HT-29 (cell line): ENCODE results near the gene TARS2. TPM values are rescaled to one million over a fixed set of nuclear protein-coding genes. Genes with fewer than 3 reads are reported as not detected.
A peak's percentile ranks its signal among the peaks of the same experiment; 100 is the strongest.

ENCODE experiments used
- DNase-seq: peaks from one replicate; pipeline ENCODE4 v3.0.0-alpha.2; 2015; ENCODE audit warnings: low spot score
- total RNA-seq: library from RNA; depleted of rRNA; stranded (reverse); fragments of >200 nt; shearing (Covaris generic); gene quantifications from 2 replicates; pipeline ENCODE4 v1.2.3, GENCODE V29; 2014

TARS2 gene
- total RNA-seq, 1 experiment from 2014 or later, result 19.8 TPM

DNA sequence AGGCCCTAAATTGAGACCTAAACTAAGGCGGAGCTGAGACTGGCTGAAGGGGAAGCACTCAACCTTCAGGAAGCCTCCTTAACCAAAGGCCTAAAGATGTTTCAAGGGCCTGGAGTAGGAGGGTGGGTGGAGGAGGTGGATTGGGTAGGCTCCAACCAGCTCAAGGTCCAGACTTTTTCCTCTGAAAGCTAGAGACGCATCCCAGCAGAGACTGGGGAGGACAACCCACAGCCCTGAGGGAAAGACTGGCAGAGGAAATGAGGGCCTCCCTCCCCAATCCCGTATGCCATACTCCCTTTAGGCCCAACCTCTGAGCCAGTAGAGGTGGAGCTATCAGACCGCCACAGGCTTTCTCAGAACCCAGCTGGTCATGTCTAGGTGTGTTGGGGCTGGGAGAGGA is 21.8 kb downstream of the TARS2 start:
- DNase-seq, result no peak

DNA sequence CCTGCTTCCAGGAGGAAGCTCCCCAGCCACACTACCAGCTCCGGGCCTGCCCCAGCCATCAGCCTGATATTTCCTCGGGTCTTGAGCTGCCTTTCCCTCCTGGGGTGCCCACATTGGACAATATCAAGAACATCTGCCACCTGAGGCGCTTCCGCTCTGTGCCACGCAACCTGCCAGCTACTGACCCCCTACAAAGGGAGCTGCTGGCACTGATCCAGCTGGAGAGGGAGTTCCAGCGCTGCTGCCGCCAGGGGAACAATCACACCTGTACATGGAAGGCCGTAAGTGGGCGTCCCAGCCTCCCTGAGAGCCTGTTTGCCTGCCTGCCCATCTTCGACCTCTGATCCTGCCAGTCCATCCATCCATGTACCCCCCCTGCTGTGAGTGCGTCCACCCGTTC is 24.3 kb downstream of the TARS2 start:
- DNase-seq, result no peak

DNA sequence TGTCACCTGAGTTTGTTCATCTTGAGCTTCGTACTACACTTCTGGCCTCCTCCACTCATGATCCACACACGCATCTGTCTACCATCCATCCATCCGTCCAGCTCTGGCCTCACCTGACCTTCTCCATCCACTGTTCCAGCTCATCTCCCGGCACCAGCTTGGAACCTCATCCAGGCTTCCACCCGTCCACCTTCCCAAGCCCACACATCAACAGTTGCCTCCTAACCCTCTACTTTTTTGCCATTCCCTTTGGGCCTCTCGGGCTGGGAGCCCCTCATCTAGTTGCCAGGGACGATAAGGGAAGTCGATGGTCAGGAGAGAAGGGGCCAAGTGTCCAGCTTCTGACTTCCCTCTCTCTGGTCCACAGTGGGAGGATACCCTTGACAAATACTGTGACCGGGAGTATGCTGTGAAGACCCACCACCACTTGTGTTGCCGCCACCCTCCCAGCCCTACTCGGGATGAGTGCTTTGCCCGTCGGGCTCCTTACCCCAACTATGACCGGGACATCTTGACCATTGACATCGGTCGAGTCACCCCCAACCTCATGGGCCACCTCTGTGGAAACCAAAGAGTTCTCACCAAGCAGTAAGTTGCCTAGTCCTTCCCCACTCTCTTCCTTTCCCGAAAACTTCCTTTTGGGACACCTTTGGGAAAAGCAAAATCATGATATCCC is 24.9 kb downstream of the TARS2 start:
- no peak for DNase-seq

DNA sequence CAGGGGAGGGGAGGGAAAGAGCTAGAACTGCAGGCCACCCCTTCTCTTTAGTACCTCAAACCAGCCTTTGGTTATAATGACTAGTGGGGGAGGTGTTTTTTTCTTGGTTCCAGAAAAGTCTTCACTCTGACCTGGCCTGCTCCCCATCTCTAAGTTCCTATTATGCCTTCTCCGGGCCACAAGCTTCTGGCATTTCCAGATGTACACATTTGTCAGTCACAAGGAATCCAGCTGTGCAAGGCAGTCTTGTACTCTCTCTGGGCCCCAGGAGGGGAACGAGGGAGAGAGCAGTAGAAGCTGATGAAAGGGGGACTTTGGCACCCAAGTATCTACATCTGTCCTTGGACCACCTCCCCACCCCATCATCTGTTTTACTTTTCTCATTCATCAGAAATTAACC is 25.6 kb downstream of the TARS2 start:
- no peak for DNase-seq

DNA sequence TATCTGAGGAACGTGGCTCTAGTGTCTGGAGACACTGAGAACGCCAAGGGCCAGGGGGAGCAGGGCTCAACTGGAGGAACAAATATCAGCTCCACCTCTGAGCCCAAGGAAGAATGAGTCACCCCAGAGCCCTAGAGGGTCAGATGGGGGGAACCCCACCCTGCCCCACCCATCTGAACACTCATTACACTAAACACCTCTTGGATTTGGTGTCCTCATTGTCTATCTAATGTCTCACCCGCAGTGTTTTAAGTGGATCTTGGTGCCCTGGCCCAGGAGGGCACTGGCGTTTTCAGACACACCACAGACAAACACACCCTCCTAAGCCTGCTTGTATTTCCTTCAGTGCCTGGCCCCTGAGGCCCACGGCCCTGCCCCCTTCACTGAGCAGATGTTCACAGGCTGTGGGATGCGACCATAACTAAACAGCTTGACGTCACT is 26.2 kb downstream of the TARS2 start:
- no peak for DNase-seq

DNA sequence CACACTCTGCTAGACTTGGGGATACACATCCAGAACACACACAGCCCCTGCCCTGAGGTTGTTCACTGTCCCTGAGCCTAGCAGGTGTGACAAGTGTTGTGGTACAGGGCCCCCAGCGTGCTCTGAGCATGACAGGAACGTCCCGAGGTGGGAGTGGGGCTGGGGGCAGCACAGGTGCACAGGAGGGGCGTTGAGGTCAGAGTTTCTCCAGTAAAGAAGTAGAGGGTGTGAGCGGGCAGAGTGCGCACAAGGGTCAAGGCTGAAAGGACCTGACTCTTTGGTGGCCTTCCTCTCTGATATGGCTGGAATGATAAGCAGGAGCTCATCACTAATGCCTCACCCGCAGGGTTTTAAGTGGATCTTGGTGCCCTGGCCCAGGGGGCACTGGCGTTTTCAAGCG is 27.0 kb downstream of the TARS2 start:
- DNase-seq, result no peak

DNA sequence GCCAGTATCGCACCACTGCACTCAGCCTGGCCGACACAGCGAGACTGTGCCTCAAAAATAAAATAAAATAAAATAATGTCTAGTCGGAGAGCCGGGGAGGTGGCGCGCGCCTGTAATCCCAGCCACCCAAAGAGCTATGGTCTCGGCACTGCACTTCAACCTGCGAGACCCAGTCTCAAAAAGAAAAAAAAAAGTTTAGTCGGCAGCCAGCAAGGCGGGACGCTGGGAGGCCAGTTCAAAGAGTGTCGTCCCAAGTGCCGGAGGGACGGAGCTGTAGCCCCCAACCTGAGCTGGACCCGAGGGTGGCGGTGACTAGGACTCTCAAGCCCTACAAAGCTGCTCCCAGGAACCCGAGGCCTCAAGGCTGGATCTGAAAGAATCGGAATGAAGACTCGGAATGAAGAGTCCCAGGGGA is 27.7 kb downstream of the TARS2 start:
- no peak for DNase-seq

DNA sequence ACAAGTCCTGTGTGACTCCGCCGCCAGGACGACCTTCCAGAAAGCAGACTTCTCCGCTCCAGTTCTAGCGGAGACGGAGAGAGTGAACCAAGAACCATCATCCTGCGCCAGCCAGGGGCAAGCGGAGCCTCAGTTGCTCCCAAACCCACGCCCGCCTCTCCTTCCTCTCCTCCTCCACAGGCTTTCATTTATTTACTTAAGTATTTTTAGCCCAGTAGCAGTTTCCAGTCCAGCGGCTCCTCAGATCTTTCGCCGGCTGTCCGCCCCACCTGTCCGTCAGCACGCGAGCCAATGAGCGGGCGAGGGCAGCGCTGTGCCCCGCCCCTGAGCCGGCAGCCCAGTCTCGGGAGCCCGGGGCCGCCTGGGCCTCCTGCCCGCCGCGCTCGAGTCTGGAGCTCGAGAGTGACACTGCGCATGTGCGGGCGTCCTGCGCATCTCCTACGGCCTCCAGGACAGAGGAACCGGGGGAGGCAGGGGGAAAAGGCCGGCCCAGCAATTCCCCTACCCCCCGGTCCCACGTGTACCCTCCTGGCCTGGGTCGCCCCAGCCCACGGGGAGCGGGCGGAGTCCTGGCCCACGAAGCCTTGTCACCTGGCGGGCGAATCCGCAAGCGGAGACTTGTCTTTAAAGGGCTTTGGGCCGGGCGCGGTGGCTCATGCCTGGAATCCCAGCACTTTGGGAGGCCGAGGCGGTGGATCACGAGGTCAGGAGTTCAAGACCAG is 28.3 kb downstream of the TARS2 start, which contains the start of gene FALEC:
Gene FALEC, plus strand, starts transcription at position 425 of the 722 bp plus-strand sequence.
- DNase-seq, result peak; percentile 96

DNA sequence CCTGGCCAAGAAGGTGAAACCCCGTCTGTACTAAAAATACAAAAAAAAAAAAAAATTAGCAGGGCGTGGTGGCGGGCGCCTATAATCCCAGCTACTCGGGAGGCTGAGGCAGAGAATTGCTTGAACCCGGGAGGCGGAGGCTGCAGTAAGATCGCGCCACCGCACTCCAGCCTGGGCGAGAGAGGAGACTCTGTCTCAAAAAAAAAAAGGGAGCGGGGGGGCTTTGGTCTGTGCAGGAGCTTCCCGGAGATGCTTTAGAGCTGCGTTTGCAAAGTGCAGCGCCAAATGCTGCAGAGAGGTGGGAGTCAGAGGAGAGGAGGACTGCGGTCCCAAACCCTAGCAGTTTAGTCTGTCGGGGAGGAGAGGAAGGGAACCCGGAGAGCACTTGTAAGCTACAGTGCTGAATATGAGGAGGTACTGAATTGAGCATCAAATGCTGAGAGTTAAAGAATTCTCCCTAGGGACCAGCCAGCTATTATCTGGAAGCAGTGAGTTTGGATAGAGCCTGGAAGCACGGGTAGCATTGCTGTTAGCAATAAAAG is 28.9 kb downstream of the TARS2 start:
- peak; percentile 15 for DNase-seq

DNA sequence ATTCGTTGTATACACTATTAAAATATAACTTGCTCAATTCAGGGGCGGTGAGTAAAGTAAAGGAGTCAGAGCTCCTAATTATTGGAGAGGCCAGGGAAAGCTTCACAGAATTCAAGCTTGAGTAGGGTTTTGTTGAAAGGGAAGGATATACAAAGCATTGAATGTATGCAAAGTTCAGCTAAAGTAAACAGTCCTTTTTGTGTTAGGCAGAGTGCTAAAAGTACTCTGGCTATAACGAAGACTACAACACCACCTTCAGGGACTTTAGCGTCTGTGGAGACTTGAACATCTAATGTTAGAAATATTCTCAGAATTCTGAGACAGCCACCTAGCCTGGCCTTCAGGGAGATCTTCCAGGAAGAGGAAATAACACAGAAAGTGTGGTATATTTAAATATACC is 29.4 kb downstream of the TARS2 start:
- peak; percentile 22 for DNase-seq

DNA sequence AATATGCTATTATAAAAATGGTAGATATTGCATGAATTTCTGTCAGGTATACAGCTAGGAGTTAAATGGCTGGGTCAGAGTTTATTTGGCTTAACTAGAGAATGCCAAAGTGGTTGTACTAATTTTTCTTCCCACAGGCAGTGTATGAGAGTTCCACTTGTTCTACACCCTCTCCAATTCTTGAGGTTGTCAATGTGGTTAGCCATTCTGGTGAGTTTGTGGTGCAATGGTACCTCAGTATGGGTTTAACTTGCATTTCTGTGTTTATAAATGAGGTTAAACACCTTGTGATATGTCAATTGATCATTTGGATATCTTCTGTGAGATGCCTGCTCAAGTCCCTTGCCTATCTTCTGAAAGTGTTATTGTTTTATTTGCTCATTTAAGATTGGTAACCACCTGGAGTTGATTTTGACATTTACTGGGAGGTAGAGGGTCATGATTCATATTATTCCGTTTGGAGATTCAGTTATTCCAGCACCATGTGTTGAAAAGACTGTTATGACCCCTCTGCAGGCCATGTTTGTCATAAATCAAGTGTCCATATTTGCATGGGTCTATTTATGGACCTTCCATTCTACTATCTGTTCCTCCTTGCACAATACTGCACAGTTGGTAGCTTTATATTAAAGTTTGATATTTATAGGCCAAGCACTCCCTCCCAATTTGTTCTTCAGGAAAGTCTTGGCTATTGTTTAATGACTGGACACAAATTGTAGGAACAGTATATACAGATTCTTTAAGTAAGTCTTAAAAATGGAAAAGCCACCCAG is 34.2 kb downstream of the TARS2 start:
- DNase-seq, result no peak

DNA sequence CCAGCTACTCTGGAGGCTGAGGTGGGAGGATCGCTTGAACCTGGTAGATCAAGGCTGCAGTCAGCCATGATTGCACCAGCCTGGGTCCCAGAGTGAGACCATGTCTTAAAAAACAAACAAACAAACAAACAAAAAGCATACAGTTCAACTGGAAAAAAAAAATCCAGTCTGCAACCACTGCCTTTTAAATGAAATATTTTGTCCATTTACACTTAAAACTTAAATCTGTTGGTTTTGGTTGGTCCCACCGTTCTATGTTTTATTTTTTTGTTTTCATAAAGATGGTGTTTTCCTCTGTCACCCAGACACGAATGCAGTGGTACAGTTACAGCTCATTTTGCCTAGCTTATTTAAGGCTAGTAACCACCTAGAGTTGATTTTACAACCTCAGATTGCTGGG is 38.1 kb downstream of the TARS2 start:
- DNase-seq, result no peak

DNA sequence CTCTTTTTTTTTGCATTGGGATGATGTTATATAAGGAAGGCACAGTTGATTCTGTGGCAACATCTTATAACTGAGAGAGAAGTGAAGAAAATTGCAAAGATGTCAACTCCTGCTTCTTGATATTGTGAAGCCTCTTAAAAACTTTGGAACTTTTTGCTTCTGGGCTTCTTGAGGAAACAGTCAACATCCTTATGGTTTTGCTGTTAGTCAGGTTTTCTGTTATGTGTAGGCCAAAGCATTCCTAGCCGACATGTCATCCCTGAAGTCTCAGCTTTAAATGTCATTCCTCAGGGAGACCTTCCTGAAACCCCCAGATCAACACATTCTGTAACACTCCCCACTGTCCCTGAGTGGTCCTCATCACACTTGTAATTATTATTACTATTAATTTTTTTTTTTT is 41.0 kb downstream of the TARS2 start:
- no peak for DNase-seq

DNA sequence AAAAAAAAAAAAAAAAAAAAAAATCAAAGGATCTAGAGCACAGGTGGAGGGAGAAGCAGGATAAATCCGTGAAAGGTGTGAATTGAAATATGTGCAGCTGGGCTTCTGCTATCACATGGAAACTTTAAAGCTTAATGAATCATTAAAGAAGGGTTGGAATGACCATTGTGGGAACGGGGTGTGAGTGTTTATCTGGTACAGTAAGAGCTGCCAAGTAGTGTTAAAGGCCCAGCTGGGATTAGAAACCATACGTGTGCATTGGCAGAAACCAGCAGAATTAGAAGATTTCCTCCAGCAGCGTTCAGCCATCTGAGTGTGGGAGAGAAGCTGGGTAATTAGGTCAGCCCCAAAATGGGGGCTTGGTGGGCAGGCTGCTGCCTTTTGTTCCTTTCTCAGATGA is 41.8 kb downstream of the TARS2 start:
- DNase-seq, result peak; percentile 42

DNA sequence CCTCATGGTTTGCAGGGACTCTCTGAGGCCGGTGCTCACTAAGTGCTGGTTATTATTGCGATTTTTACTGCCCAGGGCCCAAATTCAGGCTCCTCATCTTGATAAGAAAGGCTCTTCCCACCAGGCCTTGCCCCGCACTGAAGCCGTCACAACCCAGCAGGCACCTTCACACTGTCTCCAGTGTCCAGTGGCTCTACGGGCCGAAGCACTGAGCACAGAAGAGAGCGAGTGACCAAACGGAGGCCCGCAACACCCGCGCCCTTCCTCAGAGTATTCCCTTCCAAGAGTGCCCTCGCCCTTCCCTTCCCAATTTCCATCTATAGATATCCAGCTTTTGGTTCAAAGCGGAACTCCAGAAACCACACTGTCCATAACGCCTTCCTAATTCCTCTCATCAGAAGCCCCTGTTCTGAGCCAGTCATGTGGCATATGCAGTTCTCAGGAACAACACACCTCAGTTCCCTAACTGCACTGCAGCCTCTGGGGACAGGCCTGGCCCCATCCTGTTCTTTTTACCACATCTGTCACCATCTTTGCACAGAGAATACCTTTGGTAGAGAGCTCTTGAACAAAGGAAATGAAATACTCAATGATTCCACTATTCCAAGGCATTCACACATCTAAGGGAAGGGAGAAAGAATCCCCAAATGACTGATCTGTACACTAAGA is 43.4 kb downstream of the TARS2 start:
- no peak for DNase-seq

DNA sequence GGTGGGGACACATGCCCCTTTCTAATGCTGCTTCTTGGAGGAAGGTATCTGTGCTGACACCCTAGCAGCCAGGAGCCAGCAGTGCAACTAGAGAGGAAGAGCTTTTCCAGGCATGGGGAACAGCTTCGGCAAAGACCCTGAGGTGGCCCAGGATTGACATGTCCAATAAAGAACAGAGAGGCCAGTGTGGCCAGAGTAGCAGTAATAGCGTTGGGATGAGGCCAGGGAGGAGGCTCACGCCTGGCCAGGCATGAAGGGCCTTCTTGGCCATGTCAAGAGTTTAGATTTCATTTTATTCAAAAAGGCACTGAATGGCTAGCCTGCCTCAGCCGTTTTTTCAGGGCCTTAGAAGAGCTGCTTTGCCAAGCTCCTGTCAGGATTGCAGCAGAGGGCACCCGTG is 45.6 kb downstream of the TARS2 start:
- DNase-seq, result no peak

DNA sequence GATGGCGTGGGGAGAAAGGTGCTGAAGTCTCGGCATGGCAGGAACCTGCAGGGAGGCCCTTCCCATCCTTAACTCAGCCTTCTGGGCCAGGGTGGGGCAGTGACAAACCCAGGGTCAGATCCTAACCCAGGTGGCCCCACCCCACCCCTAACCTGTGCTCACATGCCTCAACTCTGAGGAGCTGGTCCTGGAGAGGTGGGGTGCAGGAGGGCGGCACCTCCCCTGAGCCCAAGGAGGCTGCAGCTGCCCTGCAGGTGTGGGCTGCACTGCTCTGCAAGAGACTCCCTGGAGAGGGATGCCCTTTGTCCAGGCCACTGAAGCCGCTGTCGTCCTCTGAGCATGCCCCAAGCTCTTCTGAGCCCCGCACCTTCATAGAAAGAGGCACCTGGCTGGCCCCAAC is 46.8 kb downstream of the TARS2 start:
- no peak for DNase-seq

DNA sequence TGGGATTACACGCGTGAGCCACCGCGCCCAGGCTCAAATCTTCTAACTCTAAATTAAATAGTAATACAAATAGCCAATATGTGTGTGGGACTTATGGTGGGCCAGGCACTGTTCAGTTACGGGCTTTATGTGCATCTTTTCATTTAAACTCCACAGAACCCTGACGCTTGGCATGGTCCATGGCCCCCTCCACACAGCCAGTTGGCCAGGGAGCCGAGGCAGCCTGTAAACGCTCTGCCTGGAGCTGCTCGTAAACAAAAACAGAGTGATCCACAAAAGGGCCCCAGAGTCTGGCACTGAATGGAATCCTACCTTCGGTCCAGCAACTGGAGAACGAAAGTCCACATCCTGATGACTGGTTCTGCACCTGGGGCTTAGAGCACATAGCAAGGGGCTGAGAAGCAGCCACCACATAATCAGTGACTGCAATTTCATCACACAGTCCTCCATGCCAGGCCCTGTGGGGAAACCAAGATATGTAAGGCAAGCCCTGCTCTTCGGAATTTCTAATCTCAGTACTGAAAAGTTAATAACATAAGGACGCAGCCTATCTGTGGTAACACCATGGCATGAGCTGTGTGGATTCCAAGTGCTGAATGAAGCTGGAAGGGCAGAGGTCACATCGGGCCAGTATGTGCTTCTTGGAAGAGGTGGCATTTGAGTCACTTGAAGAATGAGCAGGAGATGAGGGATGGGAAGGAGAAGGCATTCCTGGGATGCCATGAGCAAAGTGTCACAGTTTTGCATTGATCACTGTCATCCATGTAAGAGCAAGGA is 48.5 kb downstream of the TARS2 start:
- DNase-seq, result no peak

DNA sequence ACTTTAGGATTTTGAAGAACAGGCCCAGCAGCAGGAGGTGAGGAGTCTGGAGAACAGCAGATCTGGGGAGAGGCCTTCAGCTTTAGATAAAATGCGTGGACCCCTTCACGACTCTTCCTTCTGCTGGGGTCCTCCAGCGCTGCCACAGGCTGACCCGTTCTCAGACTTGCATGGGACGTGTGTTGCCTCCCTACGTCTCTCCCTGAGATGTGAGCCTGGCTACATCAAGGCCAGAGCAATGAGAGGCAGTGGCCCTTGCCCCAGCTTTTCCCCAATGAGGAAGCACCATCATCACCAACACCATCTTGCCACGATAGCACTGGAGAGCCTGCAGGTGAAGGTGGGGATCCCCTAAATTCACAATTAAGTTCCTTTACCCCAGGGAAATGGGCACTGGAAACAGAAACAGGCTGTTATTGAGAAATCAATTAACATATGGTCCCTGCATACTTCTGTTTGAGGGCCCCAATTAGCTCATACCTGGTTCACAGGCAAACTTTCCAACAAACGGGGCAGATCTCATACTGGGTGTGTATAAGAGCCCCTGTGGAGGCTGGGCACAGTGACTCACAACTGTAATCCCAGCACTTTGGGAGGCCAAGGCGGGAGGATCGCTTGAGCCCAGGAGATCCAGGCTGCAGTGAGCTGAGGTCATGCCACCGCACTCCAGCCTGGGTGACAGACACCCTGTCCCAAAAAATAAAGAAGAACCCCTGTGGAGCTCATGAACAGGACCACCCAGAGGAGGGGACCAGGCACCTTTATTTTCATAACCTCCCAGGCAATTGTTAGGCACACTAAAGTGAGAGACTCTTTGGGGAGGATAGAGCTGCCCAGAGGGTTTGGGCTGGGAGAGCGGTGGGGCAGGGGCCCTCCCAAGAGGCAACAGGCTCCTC is 49.9 kb downstream of the TARS2 start:
- no peak for DNase-seq
